GM18508 (cell line): ENCODE data around the gene IL17C.
"Not testable (repeated sequence)": the region's sequence is repeated elsewhere in the genome, so short reads cannot be mapped to it uniquely, and the experiment has no call there.

Experiments
- ATAC-seq: cut with Tn5 transposase; IDR thresholded peaks from one replicate; pipeline ENCODE4 v1.9.1; 2021; ENCODE audit warnings: moderate number of reproducible peaks; ENCODE audit not compliant: insufficient read depth, unreplicated experiment

The IL17C gene

DNA sequence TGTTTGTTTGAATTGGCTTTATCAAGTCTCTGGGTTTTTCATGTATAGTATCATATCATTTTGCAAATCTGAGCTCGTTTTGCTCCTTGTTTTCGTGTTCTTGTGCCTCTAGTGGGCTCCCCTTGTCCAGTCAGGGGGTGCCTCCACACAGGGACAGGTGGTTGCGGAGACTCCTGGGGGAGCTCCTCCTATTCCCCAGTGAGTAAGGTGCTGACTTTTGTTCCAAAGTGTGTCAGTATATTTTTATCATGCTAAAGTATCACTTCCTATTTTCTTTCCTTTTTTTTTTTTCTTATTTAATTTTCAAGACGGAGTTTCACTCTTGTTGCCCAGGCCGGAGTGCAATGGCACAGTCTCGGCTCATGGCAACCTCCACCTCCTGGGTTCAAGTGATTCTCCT is 30.3 kb upstream of the IL17C start:
- no peak for ATAC-seq

DNA sequence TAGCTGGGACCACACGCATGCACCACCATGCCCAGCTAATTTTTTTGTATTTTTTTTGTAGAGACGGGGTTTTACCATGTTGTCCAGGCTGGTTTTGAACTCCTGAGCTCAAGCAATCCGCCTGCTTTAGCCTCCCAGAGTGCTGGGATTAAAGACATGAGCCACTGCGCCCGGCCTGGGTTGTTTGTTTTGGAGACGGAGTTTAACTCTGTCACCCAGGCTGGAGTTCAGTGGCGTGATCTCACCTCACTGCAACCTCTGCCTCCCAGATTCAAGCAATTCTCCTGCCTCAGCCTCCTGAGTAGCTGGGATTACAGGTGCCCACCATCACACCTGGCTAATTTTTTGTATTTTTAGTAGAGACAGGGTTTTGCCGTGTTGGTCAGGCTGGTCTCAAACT is 28.9 kb upstream of the IL17C start:
- not testable (repeated sequence) for ATAC-seq

DNA sequence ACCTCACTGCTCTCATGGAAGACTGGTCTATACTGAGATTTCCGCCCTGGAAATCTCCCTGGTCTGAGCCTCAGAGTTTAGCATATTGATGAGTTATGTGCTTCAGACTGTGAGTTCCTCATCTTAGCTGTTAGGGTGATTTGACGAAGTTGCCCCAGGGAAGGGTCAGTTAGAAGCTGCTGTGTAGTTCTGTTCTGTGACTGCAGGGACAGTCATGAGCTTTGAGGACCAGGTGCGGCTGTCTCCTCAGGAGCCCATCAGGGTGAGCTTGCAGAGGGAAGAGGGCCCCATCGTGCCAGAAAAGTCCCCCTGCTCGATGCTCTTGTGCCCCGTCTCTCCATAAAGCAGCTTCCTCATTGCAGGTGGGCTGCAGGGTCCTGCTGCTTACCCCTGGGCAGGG is 28.3 kb upstream of the IL17C start:
- ATAC-seq: no peak

DNA sequence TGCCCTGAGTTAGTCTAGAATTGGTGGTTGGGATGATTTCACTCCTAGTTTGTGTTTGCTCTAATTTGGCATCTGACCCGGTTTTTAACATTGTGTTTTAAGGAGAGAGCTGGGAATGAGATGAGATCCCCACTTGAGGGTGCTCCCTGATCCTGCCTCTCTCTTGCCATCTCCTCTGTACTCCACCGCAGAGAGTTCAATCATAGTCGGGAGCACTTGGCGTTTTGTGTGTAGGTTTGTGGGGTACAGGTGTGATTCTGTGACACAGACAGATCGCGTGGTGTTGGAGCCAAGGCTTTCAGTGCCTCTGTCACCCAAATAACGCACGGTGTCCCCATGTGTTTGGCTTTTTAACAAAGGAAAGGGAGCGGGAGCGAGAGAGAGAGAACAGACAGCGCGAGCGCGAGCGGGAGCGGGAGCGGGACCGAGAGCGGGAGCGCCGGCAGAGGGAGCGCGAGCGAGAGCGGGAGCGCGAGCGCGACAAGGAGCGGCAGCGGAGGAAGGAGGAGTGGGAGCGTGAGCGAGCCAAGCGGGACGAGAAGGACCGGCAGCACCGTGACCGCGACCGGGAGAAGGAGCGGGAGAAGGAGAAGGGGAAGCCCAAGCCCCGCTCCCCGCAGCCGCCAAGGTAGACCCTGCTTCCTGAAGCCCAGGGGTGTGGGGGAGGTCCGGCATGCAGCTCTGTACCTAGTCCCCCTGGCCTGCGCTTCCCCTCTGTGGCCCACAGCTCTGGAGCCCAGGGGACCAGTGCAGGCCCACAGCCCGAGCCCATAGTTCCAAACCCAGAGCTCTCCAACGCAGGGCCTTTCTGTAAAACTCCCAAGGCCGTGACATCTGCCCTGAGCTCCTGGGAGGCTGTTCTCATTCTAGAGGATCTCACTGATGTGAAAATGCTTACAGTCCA is 27.2 kb upstream of the IL17C start:
- no peak for ATAC-seq

DNA sequence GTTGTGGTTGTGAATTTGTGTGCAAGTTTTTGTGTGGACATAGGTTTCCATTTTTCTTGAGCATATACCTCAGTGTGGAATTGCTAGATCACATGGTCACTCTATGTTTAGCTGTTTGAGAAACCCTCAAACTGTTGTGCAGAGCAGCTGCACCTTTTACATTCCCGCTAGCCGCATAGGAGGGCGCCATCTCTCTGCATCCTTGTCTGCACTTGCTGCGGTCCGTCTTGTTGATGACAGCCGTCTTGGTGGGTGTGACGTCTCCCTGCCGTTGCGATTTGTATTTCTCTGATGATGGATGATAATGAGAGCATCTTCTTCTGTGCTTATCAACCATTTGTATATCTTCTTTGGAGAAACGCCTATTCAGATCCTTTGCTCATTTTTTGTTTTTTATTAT is 25.1 kb upstream of the IL17C start:
- no peak for ATAC-seq

DNA sequence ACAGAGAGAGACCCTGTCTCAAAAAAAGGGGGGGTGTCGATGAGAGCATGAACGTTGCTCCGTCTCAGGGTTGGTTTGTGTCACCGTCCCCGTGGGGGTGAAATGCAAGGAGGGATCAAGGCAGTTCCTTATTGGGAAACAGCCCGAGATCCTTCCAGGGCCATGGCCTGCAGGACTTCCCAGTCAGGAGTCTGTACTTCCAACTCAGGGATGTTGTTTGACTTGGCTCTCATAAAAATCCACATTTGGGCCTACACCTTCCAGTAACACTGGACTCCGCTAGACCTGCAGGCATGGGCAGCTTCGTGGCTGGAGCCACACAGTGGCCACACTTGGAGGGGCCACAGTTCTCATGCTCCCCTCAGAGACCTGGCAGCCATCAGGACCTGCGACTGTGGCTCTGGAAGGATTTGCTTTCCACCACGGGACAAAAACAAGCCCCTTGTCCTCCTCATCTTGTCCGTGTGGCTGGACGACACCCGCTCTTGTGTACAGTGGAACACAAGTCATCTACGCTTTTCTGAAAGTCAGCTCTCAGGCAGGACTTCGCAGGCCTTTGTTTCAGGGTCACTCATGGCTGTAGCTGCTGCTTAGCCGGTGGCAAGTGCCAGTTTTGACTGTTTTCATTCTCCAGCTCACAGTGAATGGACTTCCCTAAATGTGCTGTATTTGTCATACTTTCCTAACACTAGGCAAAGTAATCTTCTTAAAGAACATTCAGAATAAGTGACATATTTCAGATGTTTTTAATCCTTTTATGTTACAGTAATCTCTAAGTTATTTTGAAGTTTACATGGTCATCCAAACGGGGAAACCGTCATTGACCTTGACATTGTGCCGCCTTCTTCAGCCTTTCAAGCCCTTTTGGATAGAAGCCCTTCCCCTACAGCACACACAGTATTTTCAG is 24.2 kb upstream of the IL17C start:
- ATAC-seq: no peak

DNA sequence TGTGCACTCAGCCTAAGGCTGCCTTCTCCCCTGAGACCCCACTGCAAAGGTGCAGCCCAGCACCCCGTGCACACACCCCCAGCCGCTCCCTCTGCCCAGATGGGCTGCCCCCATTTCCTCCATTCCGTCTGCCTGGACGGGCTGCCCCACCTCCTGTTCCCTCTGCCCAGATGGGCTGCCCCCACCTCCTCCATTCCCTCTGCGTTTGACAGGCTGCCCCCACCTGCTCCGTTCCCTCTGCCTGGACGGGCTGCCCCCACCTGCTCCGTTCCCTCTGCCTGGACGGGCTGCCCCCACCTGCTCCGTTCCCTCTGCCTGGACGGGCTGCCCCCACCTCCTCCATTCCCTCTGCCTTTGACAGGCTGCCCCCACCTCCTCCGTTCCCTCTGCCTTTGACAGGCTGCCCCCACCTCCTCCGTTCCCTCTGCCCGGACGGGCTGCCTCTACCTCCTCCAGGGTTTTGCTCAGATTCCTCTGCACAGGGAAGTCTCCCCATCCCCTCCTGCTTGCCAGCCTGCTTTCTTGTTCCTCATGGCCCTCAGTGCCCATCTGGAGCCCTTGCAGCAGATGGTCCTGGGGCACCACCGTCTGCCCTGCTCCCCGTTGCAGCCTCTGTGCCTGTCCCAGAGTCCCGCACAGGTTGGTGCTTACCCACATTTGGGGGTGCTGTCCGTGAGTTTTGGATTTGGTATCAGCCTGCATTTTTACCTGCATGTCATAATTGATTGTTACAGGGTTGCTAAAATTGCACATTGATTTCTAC is 23.4 kb upstream of the IL17C start:
- ATAC-seq: no peak

DNA sequence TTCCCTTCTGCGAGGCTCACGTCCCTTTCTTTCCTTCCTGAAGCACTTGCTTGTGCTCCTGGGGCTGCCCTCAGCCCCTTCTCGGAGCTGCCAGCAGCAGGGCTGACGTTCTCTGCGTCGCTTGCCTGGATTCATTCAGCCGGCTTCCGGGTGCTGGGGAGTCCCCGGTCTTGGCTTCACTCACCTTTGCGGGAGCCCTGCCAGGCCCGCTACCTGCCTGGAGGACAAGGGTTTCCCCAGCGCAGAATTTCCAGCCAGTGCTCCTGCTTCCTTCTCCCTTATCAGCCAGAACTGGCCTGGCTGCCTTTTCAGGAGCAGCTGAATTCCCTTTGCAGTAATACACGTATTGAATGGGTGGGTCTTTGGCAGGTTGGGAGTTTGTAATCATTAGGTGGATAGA is 22.1 kb upstream of the IL17C start:
- no peak for ATAC-seq

DNA sequence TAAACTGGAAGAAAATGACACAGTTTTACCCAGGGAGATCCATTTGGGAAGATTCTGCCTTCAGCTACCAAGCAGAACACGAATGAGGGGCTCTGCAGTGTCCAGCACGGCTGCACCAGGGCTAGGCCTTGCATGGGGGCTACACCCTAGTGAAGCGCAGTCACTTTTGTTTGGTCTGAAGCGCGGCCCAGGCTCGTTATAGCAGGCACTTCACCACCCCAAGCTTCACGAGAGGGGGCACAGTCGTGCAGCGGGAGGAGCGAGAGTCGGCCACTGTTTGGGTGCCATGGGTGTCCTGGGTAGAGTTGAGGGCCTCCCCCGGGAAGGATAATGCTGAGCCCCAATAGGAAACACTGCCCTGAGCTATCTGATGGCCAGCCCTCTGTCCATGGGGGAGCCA is 21.6 kb upstream of the IL17C start:
- ATAC-seq: no peak

DNA sequence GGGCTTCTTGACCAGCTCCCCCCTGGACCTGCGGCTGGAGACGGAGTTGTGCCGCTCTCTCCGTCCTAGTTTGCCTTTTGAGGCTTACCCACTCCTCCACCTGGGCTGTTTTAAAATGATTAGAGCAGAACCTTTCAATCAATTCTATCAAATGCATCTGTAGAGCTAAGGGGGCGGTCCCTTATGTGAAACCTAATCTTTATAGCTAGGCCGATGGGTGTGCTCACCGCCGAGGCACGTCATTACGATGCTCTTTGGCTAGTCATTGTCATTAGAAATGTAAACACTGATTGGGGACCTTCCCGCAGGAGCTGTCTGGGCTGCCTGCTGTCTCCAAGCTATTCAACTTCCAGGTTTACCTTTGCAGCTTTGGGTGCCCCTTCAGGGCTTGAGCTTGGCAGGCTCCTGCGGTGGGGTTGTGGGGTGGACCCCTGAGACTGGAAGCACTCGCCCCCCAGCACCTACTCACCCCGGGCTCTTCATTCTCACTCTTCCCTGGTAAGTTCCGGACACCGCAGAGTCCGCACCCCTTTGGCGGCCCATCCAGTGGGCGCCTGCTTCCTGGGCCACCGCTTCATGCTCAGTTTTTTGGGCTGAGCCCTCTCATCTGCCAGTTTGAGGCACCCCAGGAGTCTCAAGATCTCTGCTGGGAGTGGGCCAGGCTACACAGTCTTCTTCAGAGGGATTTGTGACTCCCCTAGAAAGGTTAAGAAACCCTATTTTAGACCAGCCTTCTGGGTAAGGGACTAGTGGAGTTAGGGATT is 20.9 kb upstream of the IL17C start:
- ATAC-seq: no peak

DNA sequence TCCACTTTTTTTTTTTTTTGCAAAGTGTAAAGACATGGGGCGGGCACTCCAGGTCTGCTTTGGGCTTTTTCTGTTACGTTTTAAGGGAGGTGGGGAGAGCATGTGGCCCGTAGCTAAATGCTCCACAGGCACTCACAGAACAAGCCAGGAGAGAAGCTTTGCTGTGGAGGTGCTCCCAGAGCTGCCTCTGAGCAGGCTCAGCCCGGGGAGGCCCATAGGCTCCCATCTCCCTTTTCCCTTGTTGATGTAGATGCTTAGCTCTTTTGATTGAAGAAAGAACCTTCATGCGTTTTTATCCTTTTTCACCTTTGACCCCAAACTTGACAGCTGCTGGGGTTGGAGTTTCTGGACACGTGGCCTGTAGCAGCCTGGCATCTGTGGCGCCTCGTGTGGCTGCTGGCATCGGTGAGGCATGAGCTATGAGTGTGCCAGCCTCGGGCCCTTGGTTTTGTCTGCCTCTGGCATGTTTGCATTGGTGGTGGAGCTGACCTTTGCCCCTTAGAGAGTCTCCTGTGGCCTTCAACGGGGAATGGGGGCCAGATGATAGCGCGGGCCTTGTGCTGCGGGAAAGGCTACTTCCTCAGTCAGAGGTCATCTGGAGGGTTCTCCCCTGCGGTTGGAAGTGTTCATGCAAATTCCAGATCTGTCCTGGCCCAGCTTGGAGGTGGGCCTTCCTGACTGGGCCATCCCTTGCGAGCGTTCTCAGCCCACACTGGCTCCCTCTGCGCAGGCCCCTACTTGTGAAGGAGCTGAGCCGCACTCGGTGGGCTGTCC is 20.0 kb upstream of the IL17C start:
- ATAC-seq: no peak

DNA sequence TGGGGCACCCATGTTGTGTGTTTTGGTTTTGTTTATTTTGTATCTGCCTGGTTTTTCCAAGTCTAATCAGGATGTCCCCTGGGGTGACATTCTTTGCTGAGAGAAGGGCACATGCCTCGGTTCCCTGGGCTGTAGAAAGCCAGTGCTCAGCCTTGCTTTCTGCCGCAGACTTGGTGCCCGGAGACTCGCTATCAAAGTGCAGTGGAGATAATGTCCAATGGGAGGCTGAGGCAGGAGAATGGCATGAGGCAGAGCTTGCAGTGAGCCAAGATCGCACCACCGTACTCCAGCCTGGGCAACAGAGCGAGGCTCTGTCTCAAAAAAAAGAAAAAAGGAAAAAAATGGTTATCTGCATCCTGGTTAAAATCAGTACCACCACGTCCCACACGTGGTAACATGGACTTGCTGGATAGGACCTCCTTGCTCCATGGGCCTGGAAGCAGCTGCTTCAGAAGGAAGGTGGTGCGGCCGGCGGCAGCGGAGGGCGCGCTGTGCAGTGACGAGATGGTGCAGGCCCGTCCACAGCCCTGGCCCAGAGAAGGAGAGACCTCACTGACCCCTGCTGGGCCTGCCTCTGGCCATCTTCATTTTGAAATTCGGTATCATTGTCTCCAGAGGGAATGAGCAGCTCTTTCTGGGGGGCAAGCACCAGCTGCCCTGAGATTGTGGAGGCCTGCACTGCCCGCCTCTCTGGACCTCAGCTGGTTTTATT is 19.3 kb upstream of the IL17C start:
- ATAC-seq: no peak

DNA sequence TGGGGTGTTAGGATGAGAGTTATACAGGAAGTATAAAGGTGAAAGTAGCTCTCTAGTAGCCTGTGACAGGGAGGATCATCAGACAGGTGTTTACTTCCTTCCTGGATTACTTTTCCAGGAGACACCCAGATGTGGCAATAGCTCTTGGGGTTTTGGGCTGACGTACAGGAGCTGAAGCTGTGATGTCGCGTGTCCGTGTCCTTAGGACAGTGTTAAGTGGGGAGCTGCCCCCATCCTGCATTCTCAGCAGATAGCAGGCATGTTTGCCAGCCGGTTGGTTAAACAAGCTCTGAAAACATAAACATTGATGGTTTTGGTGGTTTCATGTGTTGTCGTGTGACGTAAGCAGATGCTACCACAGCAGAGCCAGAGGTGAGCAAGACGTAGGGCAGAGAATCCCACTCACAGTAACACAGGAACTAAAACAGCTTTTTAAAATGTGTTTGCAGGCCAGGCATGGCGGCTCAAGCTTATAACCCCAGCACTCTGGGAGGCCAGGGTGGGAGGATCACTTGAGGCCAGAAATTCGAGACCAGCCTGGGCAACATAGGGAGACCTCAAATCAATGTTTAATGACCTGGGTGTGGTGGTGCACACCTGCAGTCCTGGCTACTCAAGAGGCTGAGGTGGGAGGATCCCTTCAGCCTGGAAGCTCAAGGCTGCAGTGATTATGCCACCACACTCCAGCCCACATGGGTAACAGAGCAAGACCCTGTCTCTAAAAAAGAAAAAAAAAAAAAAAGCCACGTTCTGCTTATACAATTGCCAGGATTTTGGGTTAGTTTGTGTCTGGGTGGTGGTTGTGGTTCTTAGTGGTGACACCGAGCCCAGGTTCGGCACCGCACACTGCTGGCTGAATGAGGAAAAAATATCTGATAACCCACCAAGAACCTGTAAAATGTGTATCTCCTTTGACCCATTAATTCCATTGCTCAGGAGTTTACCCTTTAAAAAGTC is 18.2 kb upstream of the IL17C start:
- no peak for ATAC-seq

DNA sequence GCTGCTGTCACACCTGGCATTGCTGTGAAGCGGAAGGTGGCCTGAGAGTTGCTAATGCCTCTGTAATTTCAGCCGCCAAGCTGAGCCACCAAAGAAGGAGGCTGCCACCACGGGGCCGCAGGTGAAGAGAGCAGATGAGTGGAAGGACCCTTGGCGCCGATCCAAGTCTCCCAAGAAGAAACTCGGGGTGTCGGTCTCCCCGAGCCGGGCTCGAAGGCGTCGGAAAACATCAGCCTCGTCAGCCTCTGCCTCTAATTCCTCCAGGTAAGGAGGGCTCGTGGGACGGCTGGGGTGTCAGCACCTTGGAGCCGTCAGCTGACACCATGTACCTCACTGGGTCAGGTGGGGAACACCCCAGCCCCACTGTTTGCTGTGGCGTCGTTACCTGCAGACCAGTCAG is 16.2 kb upstream of the IL17C start:
- no peak for ATAC-seq

DNA sequence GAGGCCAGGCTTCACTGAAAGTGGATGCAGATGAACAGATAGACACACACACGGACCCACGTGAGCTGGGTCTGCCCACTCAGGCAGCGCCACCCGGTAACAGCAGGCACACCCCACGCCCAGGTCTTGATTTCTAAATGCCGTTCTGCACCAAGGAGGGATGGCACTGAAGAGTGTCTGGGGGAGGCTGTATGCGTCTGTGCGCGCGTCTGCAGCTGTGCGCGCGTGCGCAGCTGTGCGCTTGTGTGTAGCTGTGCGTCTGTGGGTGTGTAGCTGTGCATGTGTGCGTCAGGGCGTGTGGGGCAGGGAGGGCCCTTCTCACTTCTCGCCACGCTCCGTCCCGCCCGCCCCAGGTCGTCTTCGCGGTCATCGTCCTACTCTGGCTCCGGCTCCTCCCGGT is 15.5 kb upstream of the IL17C start:
- ATAC-seq: no peak

DNA sequence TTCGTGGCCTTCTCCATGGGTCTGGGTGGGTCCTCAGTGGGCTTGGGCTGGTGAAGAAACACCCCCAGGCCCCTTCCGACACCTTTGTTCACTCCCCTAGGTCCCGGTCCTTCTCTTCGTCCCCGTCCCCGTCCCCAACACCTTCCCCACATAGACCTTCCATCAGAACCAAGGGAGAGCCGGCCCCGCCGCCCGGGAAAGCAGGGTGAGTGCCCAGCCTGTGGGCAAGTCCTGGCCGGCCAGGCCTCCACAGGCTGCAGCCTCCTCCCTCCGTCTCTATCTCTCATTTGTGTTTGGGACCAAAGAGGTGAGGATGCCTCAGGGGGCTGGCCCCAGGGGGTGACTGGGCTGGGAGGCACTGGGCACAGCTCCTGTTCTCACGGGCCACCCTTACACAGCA is 14.5 kb upstream of the IL17C start:
- no peak for ATAC-seq

DNA sequence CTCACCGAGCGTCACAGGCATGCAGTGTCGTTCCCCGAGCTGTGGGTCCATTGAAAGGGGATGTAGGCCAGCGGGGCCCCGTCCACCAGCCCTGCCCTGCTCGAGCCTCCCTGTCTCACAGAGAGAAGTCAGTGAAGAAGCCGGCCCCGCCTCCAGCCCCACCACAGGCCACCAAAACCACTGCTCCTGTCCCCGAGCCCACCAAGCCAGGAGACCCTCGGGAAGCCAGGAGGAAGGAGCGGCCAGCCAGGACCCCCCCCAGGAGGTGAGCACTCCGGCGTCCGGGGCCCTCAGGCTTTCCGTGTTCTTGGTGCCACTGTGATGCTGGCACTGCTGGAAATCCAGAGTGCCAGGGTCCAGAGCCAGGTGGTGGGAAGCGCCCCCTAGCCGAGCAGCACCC is 13.9 kb upstream of the IL17C start:
- no peak for ATAC-seq
